GOT3 (cell line): ENCODE measurements around the gene MBD2.
"Not testable (repeated sequence)": the region's sequence is repeated elsewhere in the genome, so short reads cannot be mapped to it uniquely, and the experiment has no call there.

Source experiments
- DNase-seq: peaks from one replicate; lab custom pipeline; 2025; ENCODE audit warnings: mixed read lengths; lab: John Stamatoyannopoulos, UW

MBD2 gene

DNA sequence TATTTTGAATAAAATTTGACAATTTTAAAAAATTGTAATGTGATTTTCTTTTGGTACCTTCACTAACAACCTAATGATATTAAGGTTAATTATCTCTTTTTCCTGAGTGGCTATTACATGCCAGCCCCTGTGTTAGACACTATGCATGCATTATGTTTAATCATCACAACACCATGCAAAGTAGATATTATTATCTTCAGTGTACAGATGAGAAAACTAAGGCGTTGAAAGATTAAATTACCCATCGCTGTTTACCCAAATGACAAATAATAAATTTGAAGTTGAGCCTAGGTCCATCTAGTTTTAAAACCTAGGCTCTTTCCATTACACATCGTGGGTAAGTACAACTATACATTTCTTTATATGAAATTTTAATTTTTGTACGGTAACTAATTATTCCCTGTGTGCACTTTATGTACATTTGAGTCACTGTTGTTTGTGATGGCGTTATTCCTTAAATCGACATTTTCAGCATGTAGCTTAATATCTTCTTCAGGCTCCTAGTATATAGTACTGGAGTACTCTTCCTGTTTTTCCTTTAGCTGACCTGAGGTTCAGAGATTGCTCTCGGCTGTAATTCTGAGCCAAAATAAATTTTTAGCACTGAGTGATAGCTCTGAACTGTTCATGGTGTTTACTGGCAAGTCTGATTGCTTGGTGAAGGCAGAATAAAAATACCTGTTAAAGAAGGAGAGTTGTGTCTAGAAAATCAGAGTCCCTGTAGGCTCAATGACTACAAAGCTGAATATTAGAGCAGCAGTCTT is 13.9 kb upstream of the MBD2 start:
- DNase-seq, result no peak

DNA sequence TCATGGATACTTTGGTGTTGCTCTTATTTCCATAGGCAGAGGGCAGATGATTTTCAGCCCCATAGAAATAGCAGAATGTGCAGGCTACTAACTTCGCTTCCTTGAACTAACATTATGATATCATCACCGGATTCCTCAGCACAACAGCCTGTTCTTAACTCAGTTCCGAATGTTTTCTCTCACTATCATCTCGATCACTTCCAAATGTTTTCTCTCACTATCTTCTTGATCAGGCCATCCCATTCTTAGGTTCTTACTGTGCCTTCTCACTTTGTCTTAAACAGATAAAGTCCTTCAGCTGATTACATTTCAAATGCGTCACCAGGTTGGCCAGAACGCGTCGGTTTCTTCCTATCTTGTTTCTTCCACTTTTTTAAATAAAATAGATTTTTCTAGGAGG is 11.4 kb upstream of the MBD2 start:
- DNase-seq, result no peak

DNA sequence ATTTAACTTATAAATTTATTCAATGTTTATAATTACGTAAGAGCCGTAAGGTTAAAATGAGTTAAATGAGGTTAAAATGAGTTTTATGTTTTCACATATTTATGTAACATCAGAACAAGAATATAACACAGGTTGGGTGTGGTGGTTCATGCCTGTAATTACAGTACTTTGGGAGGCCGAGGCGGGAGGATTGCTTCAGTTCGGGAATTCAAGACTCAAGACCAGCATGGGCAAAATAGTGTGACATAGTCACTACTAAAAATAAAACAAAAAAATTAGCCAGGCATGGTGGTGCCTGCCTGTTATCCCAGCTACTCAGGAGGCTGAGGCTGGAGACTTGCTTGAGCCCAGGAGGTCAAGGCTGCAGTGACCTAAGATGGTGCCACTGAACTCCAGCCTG is 9.3 kb upstream of the MBD2 start:
- DNase-seq, result no peak

DNA sequence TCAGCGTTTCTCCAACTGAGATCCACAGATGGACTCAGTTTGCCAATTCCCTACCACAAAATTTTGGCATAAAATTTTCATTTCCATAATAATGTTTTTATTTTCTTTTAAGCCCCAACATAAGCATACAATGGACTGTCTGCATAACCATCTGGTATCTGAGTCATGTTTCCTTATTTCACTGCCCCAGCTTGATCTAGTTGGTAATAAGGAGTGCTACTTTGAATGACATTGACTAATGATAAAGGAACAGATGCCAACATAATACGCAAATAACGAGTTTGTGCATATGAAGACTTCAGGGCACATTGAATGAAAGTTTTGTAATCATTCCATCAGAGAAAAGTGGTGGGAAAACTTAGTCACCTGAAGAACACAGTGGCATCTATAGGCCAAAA is 8.8 kb upstream of the MBD2 start:
- no peak for DNase-seq

DNA sequence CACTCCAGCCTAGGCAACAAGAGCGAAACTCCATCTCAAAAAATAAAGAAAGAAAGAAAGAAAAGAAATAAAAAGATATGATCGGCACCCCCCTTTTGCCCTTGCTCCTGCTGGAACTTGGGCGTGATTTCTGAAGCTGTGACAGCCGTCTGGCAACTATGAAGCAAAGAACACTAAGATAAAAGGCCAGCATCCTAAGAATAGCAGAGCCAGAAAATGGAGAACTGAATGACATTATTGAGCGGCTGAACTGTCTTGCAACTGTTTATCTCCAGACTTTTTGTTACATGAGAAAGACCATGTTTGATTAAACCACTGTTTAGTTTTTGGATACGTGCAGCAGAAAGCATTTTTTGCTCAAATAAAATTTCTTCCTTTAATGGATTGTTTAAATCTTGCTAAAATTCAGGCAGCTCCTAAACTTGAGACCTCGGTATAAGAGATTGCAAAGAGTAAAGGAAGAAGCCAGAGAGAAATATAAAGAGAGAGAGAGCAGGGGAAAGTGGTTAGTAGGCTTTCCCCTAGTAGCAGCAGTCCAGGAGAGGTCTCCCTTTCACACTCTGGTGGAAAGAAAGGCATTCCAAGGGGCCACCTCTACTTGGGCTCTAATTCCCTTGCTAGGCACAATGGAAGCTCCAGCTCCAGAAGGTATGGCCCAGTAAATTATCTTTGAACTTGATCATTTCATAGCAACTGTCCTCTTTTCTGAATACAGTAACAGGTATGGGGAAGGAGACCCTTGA is 8.2 kb upstream of the MBD2 start:
- DNase-seq, result no peak

DNA sequence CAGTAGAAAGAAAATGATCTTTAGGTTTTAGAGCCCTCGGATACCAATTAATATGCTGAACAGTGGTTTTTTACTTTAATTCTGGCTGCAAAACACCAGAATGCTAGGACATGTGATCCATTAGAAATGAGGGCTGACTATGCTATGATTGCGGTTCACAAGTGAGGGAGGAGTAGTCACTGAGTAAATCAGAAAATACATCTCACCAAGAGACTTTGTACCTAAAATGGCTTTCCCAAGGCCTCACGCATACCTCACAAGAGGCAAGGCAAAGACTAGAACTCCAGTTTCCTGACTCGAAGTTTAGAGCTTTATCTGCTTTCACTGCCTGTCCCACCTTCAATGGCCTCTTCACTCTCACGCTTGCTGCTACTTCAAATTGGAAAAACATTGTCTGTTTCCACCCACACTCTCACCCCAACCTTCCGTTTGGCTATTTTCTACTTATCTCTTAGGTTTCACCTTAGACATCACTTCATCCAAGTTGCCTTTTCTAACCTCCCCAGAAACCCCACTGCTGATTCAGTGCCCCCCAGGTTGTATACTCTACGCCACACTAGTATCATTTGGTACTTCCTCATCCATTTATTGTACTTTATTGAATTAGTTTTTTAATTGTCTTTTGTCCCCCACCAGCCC is 5.1 kb upstream of the MBD2 start:
- no peak for DNase-seq

DNA sequence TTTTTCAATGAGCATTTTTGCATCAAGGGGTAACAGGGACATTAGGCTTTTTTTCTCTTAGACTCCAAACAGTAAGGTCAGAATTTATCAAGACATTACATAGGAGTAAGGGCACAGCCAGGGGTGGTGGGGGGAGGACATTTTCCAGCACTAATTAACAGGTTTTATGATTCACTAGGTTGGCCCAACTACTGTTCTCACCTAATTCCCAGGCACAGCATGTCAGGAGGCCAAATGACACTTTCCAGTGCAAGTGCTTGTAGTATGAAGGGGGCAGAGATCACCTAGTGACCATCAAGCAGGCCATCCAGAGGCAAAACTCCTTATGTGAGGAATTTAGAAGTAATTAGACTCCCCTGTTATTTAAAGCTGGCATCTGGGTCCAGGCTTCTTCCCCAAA is 3.9 kb upstream of the MBD2 start:
- no peak for DNase-seq

DNA sequence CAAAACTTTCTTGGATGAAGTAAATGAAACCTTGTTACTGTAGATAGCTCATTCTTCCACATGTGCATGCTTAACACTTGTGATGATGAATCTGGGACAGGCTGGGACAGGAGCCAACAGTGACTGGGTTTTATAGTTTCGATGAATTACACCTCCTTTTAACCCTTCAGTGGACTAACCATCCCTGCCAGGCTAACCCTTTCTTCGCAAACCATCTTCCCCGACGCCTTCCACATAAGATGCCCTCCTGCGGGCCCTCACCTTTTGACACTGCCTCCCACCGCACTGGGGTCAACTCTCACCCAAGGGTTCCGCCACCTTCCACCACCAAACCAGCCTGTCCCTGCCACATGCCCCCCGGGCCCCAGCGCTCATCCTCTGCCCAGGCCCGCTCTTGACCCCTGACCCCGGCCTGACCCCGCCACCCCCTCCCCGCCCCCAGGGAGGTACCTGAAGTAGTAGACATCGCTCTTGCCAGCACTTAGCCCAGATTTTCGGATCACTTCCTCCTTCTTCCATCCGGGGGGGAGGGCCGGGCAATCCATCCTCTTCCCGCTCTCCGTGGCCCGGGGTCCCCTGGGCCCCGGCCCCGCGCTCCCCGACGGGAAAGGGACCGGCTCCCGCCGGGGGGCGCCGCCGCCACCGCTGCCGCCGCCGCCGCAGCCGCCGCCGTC is 764 bp downstream of the MBD2 start:
- DNase-seq, result no peak

DNA sequence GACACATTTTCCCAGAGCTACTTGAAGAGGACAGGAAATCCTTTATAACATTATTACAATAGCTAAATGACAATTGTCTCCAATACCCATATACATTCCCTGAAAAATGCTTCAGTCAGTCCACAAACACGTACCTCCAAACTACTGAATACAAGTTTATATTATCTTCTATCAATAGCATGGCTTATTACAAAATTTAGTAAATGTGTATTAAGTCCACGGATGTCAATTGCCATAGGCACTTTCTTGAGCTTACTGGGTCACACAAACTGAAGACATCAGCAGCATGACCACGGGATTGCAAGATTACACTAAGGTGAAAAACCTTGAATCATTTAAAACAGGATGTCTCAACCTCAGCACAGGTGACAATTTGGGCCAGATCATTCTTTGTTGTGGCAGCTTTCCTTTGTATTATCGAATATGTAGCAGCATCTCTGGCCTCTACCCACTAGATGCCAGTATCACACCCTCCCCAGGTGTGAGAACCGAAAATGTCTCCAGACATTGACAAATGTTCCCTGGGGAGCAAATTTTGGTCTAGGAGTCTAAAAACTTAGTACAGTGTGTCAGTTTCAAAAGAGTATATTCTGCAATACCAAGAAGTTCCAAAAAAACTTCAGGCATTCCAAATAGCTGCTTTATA is 1.4 kb downstream of the MBD2 start:
- DNase-seq, result no peak

DNA sequence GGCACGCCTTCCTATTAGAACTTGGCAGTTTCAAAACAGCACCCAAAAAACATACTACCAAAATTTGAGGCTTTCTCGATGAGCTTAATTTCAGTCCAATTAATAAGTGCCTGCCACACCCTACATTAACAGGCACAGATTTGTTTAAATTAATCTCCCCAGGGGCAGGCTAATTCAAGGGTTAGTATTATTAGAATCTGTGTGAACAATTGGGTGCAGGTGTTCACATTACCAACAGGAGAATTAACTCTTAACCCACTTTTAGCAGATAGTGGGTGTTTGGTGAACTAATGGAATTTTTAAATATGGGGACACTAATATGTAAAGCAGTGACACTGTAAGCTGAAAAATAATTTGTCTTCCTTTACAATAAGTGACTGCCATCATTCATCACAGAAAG is 4.1 kb downstream of the MBD2 start:
- DNase-seq, result no peak

DNA sequence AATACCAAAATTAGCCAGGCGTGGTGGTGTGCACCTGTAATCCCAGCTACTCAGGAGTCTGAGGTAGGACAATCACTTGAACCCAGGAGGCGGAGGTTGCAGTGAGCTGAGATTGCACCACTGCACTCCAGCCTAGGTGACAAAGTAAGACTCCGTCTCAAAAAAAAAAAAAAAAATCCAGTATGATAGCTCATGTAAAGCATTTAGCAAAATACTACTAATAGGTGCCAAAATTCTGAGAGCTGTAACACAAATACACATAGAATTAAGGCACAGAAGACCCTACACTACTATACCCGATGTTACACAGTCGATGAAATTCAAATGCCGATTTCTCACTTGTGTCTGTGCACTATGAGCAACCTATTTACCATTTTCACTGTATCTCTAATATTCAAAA is 5.7 kb downstream of the MBD2 start:
- not testable (repeated sequence) for DNase-seq

DNA sequence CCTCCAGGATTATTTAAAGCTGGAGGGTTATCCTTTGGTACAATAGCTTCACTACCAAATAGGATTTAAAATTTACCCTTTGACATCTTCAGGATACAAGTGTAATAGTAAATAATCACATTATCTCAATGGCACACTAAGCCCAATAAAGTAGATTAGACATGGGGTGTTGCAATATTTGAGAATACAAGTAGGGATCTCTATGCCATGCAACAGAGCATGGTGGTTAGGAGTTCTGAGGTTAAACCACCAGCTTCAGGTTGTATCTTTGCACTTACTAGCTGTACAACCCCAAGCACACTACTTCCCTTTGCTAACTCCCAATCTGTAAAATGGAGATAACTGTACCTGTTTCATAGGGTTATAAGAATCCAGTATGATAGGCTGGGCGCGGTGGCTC is 6.2 kb downstream of the MBD2 start:
- no peak for DNase-seq

DNA sequence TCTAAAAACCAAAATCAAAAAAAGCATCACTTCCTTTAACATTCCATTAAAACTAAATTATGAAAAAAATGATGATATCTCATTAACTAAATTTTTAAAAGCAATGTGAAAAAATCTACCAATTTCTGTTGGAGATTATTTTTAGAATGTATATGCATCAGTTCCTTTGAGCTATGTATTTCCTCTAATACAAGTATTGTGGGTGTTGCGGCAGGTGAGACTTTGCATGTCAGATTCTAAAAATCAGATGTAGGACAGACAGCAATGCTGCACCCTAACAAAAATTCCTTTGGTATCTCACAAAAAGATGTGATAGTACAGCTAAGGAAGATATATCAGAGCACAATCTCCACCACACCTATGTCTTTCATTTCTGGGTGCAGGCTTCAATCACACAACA is 6.8 kb downstream of the MBD2 start:
- no peak for DNase-seq

DNA sequence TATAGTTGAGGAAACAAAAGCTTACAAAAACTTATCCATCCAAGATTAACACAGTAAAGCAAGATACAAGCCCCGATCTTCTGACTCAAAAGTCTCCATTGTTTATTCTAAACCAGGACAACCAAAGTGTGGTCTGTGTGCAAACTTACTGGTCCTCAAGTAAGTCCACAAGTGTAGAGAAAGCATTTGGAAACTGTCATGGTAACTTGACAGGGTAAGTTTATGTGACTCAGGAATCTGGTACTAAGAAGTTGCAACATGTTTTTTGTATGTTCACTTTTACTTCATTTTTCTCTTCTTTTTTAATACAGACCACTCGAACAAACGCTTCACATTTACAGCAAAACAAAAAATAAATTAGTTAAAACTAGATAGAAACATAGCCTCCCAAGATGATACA is 9.4 kb downstream of the MBD2 start:
- no peak for DNase-seq

DNA sequence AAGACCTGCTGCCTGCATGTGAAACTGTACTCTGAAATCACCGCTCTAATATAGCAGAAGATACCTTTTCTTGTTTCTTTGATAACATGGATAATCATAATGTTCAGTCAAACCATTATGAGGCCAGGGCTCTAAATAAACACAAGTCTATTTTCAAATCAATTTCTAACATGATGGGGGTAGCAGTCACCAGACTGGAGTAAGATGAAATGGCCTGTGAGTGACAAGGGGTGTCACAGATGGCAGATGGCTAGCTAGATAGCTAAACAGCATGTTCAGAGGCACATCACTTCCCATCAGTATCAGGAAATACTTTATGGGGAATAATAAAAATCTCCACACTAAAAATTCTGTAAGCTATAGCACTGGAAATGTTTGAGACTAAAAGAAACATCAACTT is 14.0 kb downstream of the MBD2 start:
- no peak for DNase-seq

DNA sequence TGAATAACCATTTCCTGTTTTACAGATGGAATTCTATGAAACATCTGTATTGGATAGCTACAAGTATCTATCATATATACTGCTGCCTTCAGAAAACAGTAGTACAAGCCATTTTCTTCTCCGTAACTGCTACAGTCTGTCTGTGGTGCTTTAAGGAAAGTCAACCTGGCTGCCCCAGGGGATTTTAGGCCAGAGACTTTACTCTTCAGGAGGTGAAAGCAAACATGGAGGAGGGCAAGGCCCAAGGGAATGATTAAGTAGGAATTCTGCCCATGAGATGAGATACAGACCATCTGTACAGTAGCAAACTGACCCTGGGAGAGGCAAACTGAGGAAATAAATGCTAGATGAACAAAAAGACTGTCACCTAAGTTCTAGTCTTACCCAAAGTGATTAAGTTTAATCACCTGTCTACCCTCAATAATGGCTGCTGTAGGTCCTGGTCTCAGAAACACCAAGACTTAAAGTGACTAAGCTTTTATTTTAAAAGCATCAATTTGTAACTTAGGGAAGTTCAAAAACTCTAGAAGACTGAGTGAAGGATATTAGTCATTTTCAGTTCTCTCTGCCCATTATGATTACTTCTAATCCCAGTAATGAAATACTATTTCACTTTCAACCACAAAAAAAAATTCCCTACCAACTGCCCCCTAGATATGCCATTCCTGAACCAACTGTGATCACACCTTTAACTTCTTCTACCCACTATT is 14.8 kb downstream of the MBD2 start:
- DNase-seq, result no peak

DNA sequence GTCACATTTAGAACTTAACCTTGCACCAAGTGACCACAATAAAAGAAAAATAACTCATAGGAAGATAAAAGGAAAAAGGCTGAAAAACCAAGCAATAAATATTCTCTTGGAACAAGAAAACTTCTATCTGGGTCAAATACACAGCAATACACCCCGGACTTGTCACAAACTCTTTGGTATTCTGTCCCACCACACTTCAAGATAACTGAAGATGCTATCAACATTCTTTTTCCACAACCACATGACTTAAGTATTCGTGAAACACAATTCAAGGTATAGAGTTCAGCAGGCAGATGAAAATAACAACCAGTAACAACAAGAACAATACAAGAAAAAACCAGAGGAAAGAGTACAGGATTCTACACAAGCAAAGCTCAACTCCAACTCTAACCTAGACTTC is 18.0 kb downstream of the MBD2 start:
- DNase-seq, result no peak

DNA sequence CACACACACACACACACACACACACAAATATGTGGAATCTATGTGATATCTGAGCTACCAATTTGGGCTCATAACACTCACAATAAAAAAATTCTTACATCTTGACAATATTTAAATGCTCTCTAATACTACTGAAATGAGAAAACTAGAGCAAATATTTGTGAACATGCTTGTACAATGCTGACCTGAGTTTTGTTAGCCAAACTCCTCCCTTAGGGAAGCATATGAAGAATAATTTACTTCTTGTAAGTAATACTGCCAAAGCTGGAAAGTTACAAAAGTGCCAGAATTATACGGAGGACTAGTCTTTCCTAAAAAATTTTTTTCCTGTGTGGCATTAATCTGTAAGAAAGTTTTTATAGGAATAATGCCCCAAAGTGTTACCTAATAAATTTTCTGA is 18.5 kb downstream of the MBD2 start:
- no peak for DNase-seq

DNA sequence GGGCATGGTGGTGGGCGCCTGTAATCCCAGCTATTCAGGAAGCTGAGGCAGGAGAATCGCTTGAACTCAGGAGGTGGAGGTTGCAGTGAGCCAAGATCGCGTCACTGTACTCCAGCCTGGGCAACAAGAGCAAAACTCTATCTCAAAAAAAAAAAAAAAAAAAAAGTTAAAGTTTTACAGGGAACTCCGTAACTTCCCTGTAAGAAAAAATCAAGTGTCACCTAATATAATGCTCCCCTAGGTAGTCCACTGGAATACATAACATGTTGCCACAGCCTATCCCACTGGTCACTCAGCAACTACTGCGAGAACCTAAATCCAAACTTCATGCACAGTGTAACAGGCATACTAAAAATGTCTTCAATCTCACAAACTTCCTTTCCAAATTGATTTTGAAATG is 19.0 kb downstream of the MBD2 start:
- not testable (repeated sequence) for DNase-seq

DNA sequence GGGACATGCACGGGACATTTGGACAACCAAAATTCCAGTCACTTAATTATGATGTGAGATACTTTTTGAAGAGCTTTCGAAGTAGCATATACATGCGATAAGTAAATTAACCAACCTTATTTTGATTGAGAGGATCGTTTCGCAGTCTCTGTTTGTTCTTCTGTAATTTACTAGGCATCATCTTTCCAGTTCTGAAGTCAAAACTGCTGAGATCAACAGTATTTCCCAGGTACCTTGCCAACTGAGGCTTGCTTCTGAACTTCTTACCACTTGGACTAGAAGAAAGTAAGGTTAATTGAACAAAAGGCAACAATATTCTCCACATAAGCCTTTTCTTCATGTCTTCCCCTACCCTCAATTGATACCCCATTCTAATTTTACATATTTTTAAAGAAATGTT is 19.6 kb downstream of the MBD2 start:
- no peak for DNase-seq

DNA sequence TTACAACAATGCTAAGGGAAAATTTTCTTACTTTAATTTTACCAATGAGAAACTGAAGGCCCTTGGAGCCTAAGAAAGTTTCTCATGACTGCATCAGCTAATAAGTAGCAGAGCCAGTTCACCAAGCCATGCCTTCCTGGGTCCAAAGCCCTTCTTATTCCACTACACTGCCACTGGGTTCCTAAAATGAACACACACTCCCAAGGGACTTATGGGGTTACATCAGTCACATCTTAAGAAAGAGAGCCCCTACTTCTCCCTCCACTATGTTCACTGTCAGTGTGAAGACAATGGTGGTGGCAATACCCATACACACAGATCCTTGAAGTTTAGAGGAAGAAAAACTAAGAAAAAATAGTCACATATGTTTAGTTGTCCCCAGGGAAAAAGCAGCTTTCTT is 20.6 kb downstream of the MBD2 start:
- DNase-seq, result no peak

DNA sequence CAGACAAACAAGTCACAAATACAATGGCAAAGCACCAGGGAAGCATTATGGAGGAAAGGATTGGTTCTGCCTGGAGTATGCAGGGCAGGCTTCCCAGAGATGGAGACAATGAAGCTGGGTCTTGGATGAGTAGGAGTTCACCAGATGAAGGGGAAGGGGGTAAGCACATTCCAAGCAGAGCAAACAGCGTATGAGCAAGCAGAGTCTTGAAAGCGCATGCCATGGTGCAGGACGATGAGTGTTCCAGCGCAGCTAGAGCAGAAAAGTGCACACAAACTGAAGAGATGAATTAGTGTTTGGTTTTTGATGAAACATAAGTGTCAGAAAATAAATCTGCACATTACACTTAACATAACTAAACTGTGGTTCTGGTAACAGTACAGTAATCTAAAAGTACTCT is 21.6 kb downstream of the MBD2 start:
- DNase-seq, result no peak
